Activated T-cell treated with anti-CD3 and anti-CD28 coated beads, Interleukin-2, amount 50 U/mL, for 4 hours (primary cell): ENCODE measurements around the gene FEV. TPM values are rescaled to one million over a fixed set of nuclear protein-coding genes. Genes with fewer than 3 reads are reported as not detected.
A peak's percentile ranks its signal among the peaks of the same experiment; 100 is the strongest.

Experiments used
- ATAC-seq, 2 donors: fragments of 200-7000 bp; cut with Tn5 transposase; one replicate each; pipeline ENCODE4 v1.10.0; 2021
- DNase-seq: peaks from one replicate; pipeline ENCODE4 v3.0.0-alpha.2; 2020
- H3K27me3 Mint-ChIP-seq: one replicate; pipeline ENCODE4 v1.8.0; 2021; ENCODE audit warnings: low read depth, mixed read lengths
- H3K36me3 Mint-ChIP-seq: one replicate; pipeline ENCODE4 v1.8.0; 2022; ENCODE audit warnings: mixed read lengths; ENCODE audit not compliant: insufficient read depth
- H3K4me1 Mint-ChIP-seq: one replicate; pipeline ENCODE4 v1.8.0; 2021; ENCODE audit warnings: low read depth, mixed read lengths
- H3K4me3 Mint-ChIP-seq: one replicate; pipeline ENCODE4 v1.8.0; 2021; ENCODE audit warnings: mild to moderate bottlenecking, moderate library complexity, mixed read lengths
- H3K9me3 Mint-ChIP-seq: one replicate; pipeline ENCODE4 v1.8.0; 2021; ENCODE audit warnings: mixed read lengths
- total RNA-seq, 3 donors: library from RNA; stranded (reverse); gene quantifications; one replicate each; pipeline ENCODE4 v1.2.1, GENCODE V29; 2021

FEV gene
- total RNA-seq: not detected

GRCh38 chr2:218985021-218985324 is at the start of gene FEV:
Gene FEV, minus strand, starts transcription at chr2:218985184. Its CDS starts 109 bp downstream, at chr2:218985075.
- no peak within 1 kb of the TSS for H3K4me3 Mint-ChIP-seq
- H3K36me3 Mint-ChIP-seq: no peaks in the 10 kb centered on the region
- peaks cover 76% of the 10 kb centered on the region for H3K27me3 Mint-ChIP-seq
- no peaks in the 10 kb centered on the region for H3K9me3 Mint-ChIP-seq
- DNase-seq (no peak), ATAC-seq (no peak)
- H3K4me1 Mint-ChIP-seq: peaks cover 38% of the 10 kb centered on the region

- Mint-ChIP-seq H3K36me3 (no peaks in the 10 kb centered on the region), H3K4me1 (no peaks in the 10 kb centered on the region), H3K9me3 (no peaks in the 10 kb centered on the region), H3K4me3 (no peak overlapping the region), H3K27me3 (peaks cover 61% of the 10 kb centered on the region)
- no peak for DNase-seq
- no peak for ATAC-seq
Observed at GRCh38 chr2:219032051-219032745, 47.2 kb upstream of the FEV start.

- H3K4me3 Mint-ChIP-seq: no peak overlapping the region
- H3K27me3 Mint-ChIP-seq: peaks cover 53% of the 10 kb centered on the region
- DNase-seq (no peak), ATAC-seq (no peak)
- no peaks in the 10 kb centered on the region for H3K9me3 Mint-ChIP-seq
- H3K36me3 Mint-ChIP-seq: no peaks in the 10 kb centered on the region
- H3K4me1 Mint-ChIP-seq: no peaks in the 10 kb centered on the region
Observed at GRCh38 chr2:219031005-219031738, 46.2 kb upstream of the FEV start.

GRCh38 chr2:219030177-219030940 is 45.4 kb upstream of the FEV start:
- H3K4me3 Mint-ChIP-seq: no peak overlapping the region

GRCh38 chr2:219029829-219030165 is 44.8 kb upstream of the FEV start:
- Mint-ChIP-seq H3K4me3 (no peak overlapping the region), H3K9me3 (no peaks in the 10 kb centered on the region), H3K27me3 (peaks cover 41% of the 10 kb centered on the region), H3K36me3 (no peaks in the 10 kb centered on the region), H3K4me1 (no peaks in the 10 kb centered on the region)
- DNase-seq (peak; percentile 72), ATAC-seq (peak; percentile 89)

More at GRCh38 chr2:219030177-219030940, 45.4 kb upstream of the FEV start:
- Mint-ChIP-seq H3K4me1 (no peaks in the 10 kb centered on the region), H3K36me3 (no peaks in the 10 kb centered on the region), H3K27me3 (peaks cover 46% of the 10 kb centered on the region), H3K9me3 (no peaks in the 10 kb centered on the region)
- ATAC-seq (peak in 1 of 2 donors; percentile 8), DNase-seq (no peak)

- Mint-ChIP-seq H3K9me3 (no peaks in the 10 kb centered on the region), H3K36me3 (no peaks in the 10 kb centered on the region), H3K4me3 (no peak overlapping the region), H3K4me1 (no peaks in the 10 kb centered on the region), H3K27me3 (peaks cover 36% of the 10 kb centered on the region)
- DNase-seq (no peak), ATAC-seq (peak in 1 of 2 donors; percentile 27)
Observed at GRCh38 chr2:219028996-219029828, 44.2 kb upstream of the FEV start.

GRCh38 chr2:219028141-219028540 is 43.2 kb upstream of the FEV start:
- Mint-ChIP-seq H3K27me3 (peaks cover 29% of the 10 kb centered on the region), H3K36me3 (no peaks in the 10 kb centered on the region), H3K4me1 (no peaks in the 10 kb centered on the region), H3K4me3 (no peak overlapping the region), H3K9me3 (no peaks in the 10 kb centered on the region)
- ATAC-seq (no peak), DNase-seq (no peak)

- no peaks in the 10 kb centered on the region for H3K36me3 Mint-ChIP-seq
Observed at GRCh38 chr2:219027511-219028055, 42.6 kb upstream of the FEV start.

GRCh38 chr2:219026946-219027345 is 42.0 kb upstream of the FEV start:
- H3K36me3 Mint-ChIP-seq: no peaks in the 10 kb centered on the region
- DNase-seq (no peak), ATAC-seq (no peak)
- no peaks in the 10 kb centered on the region for H3K9me3 Mint-ChIP-seq
- H3K4me1 Mint-ChIP-seq: no peaks in the 10 kb centered on the region
- H3K27me3 Mint-ChIP-seq: peaks cover 24% of the 10 kb centered on the region
- H3K4me3 Mint-ChIP-seq: no peak overlapping the region

More at GRCh38 chr2:219027511-219028055, 42.6 kb upstream of the FEV start:
- H3K4me3 Mint-ChIP-seq: no peak overlapping the region
- H3K27me3 Mint-ChIP-seq: peaks cover 30% of the 10 kb centered on the region
- DNase-seq (no peak), ATAC-seq (no peak)
- no peaks in the 10 kb centered on the region for H3K9me3 Mint-ChIP-seq
- no peaks in the 10 kb centered on the region for H3K4me1 Mint-ChIP-seq

- no peaks in the 10 kb centered on the region for H3K36me3 Mint-ChIP-seq
- DNase-seq: no peak
- no peaks in the 10 kb centered on the region for H3K4me1 Mint-ChIP-seq
- ATAC-seq: no peak
- no peaks in the 10 kb centered on the region for H3K9me3 Mint-ChIP-seq
- H3K27me3 Mint-ChIP-seq: peaks cover 17% of the 10 kb centered on the region
- no peak overlapping the region for H3K4me3 Mint-ChIP-seq
Observed at GRCh38 chr2:219025637-219026585, 40.9 kb upstream of the FEV start.

GRCh38 chr2:219024059-219024458 is 39.1 kb upstream of the FEV start:
- DNase-seq (no peak), ATAC-seq (no peak)
- H3K4me1 Mint-ChIP-seq: no peaks in the 10 kb centered on the region
- no peaks in the 10 kb centered on the region for H3K9me3 Mint-ChIP-seq
- H3K27me3 Mint-ChIP-seq: peaks cover 12% of the 10 kb centered on the region
- H3K36me3 Mint-ChIP-seq: no peaks in the 10 kb centered on the region
- no peak overlapping the region for H3K4me3 Mint-ChIP-seq

GRCh38 chr2:219023045-219023605 is 38.1 kb upstream of the FEV start:
- Mint-ChIP-seq H3K9me3 (no peaks in the 10 kb centered on the region), H3K36me3 (no peaks in the 10 kb centered on the region), H3K4me3 (no peak overlapping the region), H3K27me3 (peaks cover 14% of the 10 kb centered on the region), H3K4me1 (no peaks in the 10 kb centered on the region)
- DNase-seq: no peak
- no peak for ATAC-seq

- Mint-ChIP-seq H3K4me1 (no peaks in the 10 kb centered on the region), H3K9me3 (no peaks in the 10 kb centered on the region), H3K27me3 (peaks cover 9% of the 10 kb centered on the region), H3K4me3 (no peak overlapping the region), H3K36me3 (no peaks in the 10 kb centered on the region)
- DNase-seq (no peak), ATAC-seq (no peak)
Observed at GRCh38 chr2:219022616-219023015, 37.6 kb upstream of the FEV start.
